Measurements from ENCODE around the gene GLRX2. TPM values are rescaled to one million over a fixed set of nuclear protein-coding genes. Genes with fewer than 3 reads are reported as not detected.

GLRX2 gene
- total RNA-seq, 4 donors from 2014 or later, result 1.0 to 10.8 (median 6.6) TPM

DNA sequence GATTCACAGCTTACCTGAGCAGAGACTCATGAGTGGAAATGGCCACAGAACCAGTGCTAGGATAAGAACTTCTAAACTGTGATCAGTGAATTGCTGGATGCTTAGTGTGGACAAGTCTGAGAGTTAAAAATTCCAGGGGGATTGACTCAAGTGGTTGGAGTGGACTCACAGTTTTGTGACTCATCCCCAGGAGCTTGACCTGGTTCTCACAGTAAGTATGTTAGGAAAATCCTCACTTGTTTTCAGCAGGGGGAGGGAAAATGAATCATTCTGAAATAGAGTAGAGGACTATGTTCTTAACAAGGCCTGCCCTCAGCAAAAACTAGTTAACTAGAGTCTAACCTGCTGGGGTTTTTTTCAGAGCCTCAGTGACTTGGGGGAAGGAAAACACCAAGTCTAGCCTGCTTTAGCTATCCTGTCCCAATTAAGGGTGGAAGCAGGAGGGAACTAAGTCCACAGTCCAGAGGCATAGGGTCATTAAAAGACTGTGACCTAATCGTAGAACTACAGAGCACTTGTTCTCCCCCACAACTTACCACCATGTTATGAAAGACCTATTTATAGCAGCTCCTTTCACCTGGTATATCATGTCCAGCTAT is 10.5 kb upstream of the GLRX2 start:
- H3K4me1 ChIP-seq, result no peaks in the 10 kb centered on the region

GRCh38 chr1:193114485-193115095 is 9.4 kb upstream of the GLRX2 start:
- Histone ChIP-seq H3K9me3 (no peaks in the 10 kb centered on the region), H3K4me3 (no peak overlapping the region), H3K27me3 (no peaks in the 10 kb centered on the region), H3K27ac (no peak overlapping the region), H3K36me3 (no peaks in the 10 kb centered on the region), H3K4me1 (no peaks in the 10 kb centered on the region)
- TF ChIP-seq, protein P1, sequence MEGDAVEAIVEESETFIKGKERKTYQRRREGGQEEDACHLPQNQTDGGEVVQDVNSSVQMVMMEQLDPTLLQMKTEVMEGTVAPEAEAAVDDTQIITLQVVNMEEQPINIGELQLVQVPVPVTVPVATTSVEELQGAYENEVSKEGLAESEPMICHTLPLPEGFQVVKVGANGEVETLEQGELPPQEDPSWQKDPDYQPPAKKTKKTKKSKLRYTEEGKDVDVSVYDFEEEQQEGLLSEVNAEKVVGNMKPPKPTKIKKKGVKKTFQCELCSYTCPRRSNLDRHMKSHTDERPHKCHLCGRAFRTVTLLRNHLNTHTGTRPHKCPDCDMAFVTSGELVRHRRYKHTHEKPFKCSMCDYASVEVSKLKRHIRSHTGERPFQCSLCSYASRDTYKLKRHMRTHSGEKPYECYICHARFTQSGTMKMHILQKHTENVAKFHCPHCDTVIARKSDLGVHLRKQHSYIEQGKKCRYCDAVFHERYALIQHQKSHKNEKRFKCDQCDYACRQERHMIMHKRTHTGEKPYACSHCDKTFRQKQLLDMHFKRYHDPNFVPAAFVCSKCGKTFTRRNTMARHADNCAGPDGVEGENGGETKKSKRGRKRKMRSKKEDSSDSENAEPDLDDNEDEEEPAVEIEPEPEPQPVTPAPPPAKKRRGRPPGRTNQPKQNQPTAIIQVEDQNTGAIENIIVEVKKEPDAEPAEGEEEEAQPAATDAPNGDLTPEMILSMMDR (IDR thresholded peaks at IDR 0.05), result no peak
- no peak for TF ChIP-seq POLR2A (IDR thresholded peaks at IDR 0.05)
- intact Hi-C loops (cut with DNase I; ENCODE audit: low total_unique reads), result no loop called here
- DNase-seq, result no peak

More for the DNA sequence above, 10.5 kb upstream of the GLRX2 start:
- Histone ChIP-seq H3K27me3 (no peaks in the 10 kb centered on the region), H3K9me3 (no peaks in the 10 kb centered on the region), H3K36me3 (no peaks in the 10 kb centered on the region), H3K27ac (peak overlapping the region; percentile 71 to 80), H3K4me3 (no peak overlapping the region)
- intact Hi-C loops (cut with DNase I; ENCODE audit: low total_unique reads), result no loop called here
- peak in 1 of 2 donors; percentile 69 for DNase-seq
- TF ChIP-seq, protein P1 (IDR thresholded peaks at IDR 0.05), result no peak
- TF ChIP-seq POLR2A (IDR thresholded peaks at IDR 0.05), result no peak

GRCh38 chr1:193113992-193114332 is 8.7 kb upstream of the GLRX2 start:
- TF ChIP-seq POLR2A (IDR thresholded peaks at IDR 0.05), result no peak
- TF ChIP-seq, protein P1 (IDR thresholded peaks at IDR 0.05), result no peak
- intact Hi-C loops (cut with DNase I; ENCODE audit: low total_unique reads), result no loop called here
- no peaks in the 10 kb centered on the region for H3K36me3 ChIP-seq
- no peak overlapping the region for H3K4me3 ChIP-seq
- DNase-seq, result no peak
- no peaks in the 10 kb centered on the region for H3K27me3 ChIP-seq
- H3K27ac ChIP-seq, result no peak overlapping the region
- H3K9me3 ChIP-seq, result no peaks in the 10 kb centered on the region
- H3K4me1 ChIP-seq, result no peaks in the 10 kb centered on the region

DNA sequence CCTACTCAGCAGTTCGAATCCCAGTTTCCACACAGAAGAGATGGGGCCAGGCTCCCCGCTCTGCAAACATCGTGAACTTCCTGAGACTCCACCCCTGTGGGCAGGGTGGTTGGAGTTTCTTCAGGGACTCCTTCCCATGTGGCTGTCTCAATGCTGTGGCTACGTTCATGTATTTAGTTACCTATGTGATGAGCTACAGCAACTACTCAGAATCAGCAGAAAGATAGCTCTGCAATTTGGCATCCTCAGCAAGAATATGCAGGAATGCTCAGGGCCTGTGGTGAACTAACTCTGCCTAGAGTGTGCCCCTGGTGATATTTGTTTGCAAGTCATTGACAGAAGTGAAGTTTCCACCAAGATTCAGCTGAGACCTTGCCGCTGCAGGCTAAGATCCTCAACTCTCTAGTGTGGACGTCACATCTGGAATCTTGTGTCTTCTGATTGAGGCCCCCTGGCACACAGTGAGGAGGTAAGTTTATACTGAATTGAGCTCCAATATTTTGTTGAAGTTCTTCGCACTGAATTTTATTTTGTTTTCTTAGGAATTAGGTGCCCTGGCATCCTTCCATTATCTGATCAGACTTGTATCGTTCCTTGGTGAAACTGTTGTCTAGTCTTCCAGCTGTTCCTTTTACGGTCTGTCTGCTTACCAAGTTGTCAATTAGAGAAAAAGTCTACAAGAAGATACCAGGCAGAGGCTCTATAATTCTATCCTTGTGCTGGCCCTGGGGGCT is 8.2 kb upstream of the GLRX2 start:
- Histone ChIP-seq H3K27ac (no peak overlapping the region), H3K36me3 (no peaks in the 10 kb centered on the region), H3K27me3 (no peaks in the 10 kb centered on the region), H3K9me3 (no peaks in the 10 kb centered on the region), H3K4me3 (no peak overlapping the region), H3K4me1 (no peaks in the 10 kb centered on the region)
- no peak for TF ChIP-seq POLR2A (IDR thresholded peaks at IDR 0.05)
- TF ChIP-seq, protein P1 (IDR thresholded peaks at IDR 0.05), result no peak
- intact Hi-C loops (cut with DNase I; ENCODE audit: low total_unique reads), result no loop called here
- no peak for DNase-seq

DNA sequence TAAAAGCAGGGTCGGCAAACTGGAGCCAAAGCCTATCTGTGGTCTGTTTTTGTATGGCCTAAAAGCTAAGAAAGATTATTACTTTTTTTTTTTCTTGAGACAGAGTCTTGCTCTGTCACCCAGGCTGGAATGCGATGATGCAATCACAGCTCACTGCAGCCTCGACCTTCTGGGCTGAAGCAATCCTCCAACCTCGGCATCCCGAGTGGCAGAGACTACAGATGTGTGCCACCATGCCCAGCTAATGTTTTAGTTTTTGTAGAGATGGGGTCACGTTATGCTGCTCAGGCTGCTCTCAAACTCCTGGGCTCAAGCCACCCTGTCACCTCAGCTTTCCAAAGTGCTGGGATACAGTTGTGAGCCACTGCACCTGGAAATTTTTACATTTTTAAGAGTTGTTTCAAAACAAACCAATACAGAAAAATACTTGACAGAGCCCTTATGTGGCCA is 6.5 kb upstream of the GLRX2 start:
- intact Hi-C loops (cut with DNase I; ENCODE audit: low total_unique reads), result no loop called here
- Histone ChIP-seq H3K4me1 (no peaks in the 10 kb centered on the region), H3K27ac (peak overlapping the region; percentile 39 to 41), H3K4me3 (no peak overlapping the region), H3K9me3 (no peaks in the 10 kb centered on the region), H3K27me3 (no peaks in the 10 kb centered on the region), H3K36me3 (no peaks in the 10 kb centered on the region)
- no peak for TF ChIP-seq POLR2A (IDR thresholded peaks at IDR 0.05)
- TF ChIP-seq, protein P1 (IDR thresholded peaks at IDR 0.05), result no peak
- peak; percentile 42 to 63 for DNase-seq

Measured in uterus (tissue), 4 donors.